Measurements from ENCODE around the gene ZNF664.
A peak's percentile ranks its signal among the peaks of the same experiment; 100 is the strongest.

ZNF664 gene

GRCh38 chr12:123956249-123956648 lies 16.8 kb upstream of the ZNF664 start:
- Mint-ChIP-seq H3K27me3 (no peaks in the 10 kb centered on the region), H3K27ac (no peak overlapping the region), H3K4me1 (ENCODE audit: low read depth in 2 of 2) (peaks cover 0 to 9% of the 10 kb centered on the region in 2 donors), H3K4me3 (no peak overlapping the region), H3K36me3 (ENCODE audit: insufficient read depth) (no peaks in the 10 kb centered on the region), H3K9me3 (no peaks in the 10 kb centered on the region)
- DNase-seq (no peak), ATAC-seq (replicated peaks) (no peak)

GRCh38 chr12:123957196-123957595 lies 15.8 kb upstream of the ZNF664 start:
- Mint-ChIP-seq H3K9me3 (no peaks in the 10 kb centered on the region), H3K4me1 (ENCODE audit: low read depth in 2 of 2) (peaks cover 0 to 12% of the 10 kb centered on the region in 2 donors), H3K36me3 (ENCODE audit: insufficient read depth) (no peaks in the 10 kb centered on the region), H3K27ac (no peak overlapping the region), H3K4me3 (no peak overlapping the region), H3K27me3 (no peaks in the 10 kb centered on the region)
- ATAC-seq (replicated peaks), result no peak
- DNase-seq, result no peak

- H3K36me3 Mint-ChIP-seq (ENCODE audit: insufficient read depth), result no peaks in the 10 kb centered on the region
- H3K27me3 Mint-ChIP-seq, result no peaks in the 10 kb centered on the region
- H3K27ac Mint-ChIP-seq, result no peak overlapping the region
- no peak overlapping the region for H3K4me3 Mint-ChIP-seq
- no peaks in the 10 kb centered on the region for H3K9me3 Mint-ChIP-seq
- ATAC-seq (replicated peaks) (no peak), DNase-seq (no peak)
- peaks cover 0 to 13% of the 10 kb centered on the region in 2 donors for H3K4me1 Mint-ChIP-seq (ENCODE audit: low read depth in 2 of 2)
Observed at GRCh38 chr12:123958462-123958861, 14.6 kb upstream of the ZNF664 start.

GRCh38 chr12:123958876-123959275 lies 14.1 kb upstream of the ZNF664 start:
- no peaks in the 10 kb centered on the region for H3K36me3 Mint-ChIP-seq (ENCODE audit: insufficient read depth)
- peaks cover 0 to 13% of the 10 kb centered on the region in 2 donors for H3K4me1 Mint-ChIP-seq (ENCODE audit: low read depth in 2 of 2)
- no peak overlapping the region for H3K27ac Mint-ChIP-seq
- ATAC-seq (replicated peaks) (no peak), DNase-seq (no peak)
- no peaks in the 10 kb centered on the region for H3K9me3 Mint-ChIP-seq
- no peaks in the 10 kb centered on the region for H3K27me3 Mint-ChIP-seq
- no peak overlapping the region for H3K4me3 Mint-ChIP-seq

GRCh38 chr12:123960029-123960735 lies 12.8 kb upstream of the ZNF664 start:
- Mint-ChIP-seq H3K4me1 (ENCODE audit: low read depth in 2 of 2) (peaks cover 0 to 13% of the 10 kb centered on the region in 2 donors), H3K36me3 (ENCODE audit: insufficient read depth) (no peaks in the 10 kb centered on the region), H3K27me3 (no peaks in the 10 kb centered on the region), H3K27ac (no peak overlapping the region), H3K9me3 (no peaks in the 10 kb centered on the region), H3K4me3 (no peak overlapping the region)
- ATAC-seq (replicated peaks), result no peak
- DNase-seq, result no peak

GRCh38 chr12:123960856-123961255 lies 12.2 kb upstream of the ZNF664 start:
- no peaks in the 10 kb centered on the region for H3K9me3 Mint-ChIP-seq
- DNase-seq, result no peak

GRCh38 chr12:123961585-123962345 lies 11.2 kb upstream of the ZNF664 start:
- H3K4me3 Mint-ChIP-seq, result no peak overlapping the region

More at GRCh38 chr12:123960856-123961255, 12.2 kb upstream of the ZNF664 start:
- Mint-ChIP-seq H3K27ac (peak overlapping the region in 1 of 2 donors; percentile 4), H3K4me3 (no peak overlapping the region), H3K4me1 (ENCODE audit: low read depth in 2 of 2) (peaks cover 0 to 13% of the 10 kb centered on the region in 2 donors), H3K36me3 (ENCODE audit: insufficient read depth) (no peaks in the 10 kb centered on the region), H3K27me3 (no peaks in the 10 kb centered on the region)
- no peak for ATAC-seq (replicated peaks)

GRCh38 chr12:123962513-123962912 lies 10.5 kb upstream of the ZNF664 start:
- DNase-seq (no peak), ATAC-seq (replicated peaks) (no peak)
- H3K4me3 Mint-ChIP-seq, result no peak overlapping the region
- no peaks in the 10 kb centered on the region for H3K36me3 Mint-ChIP-seq (ENCODE audit: insufficient read depth)
- no peaks in the 10 kb centered on the region for H3K9me3 Mint-ChIP-seq
- H3K27me3 Mint-ChIP-seq, result no peaks in the 10 kb centered on the region
- H3K4me1 Mint-ChIP-seq (ENCODE audit: low read depth in 2 of 2), result peaks cover 0 to 13% of the 10 kb centered on the region in 2 donors
- no peak overlapping the region for H3K27ac Mint-ChIP-seq

More at GRCh38 chr12:123961585-123962345, 11.2 kb upstream of the ZNF664 start:
- H3K4me1 Mint-ChIP-seq (ENCODE audit: low read depth in 2 of 2), result peaks cover 0 to 13% of the 10 kb centered on the region in 2 donors
- H3K27ac Mint-ChIP-seq, result peak overlapping the region in 1 of 2 donors; percentile 4
- ATAC-seq (replicated peaks) (no peak), DNase-seq (no peak)
- no peaks in the 10 kb centered on the region for H3K9me3 Mint-ChIP-seq
- H3K27me3 Mint-ChIP-seq, result no peaks in the 10 kb centered on the region
- H3K36me3 Mint-ChIP-seq (ENCODE audit: insufficient read depth), result no peaks in the 10 kb centered on the region

GRCh38 chr12:123963821-123964220 lies 9.2 kb upstream of the ZNF664 start:
- H3K27ac Mint-ChIP-seq, result peak overlapping the region in 1 of 2 donors; percentile 26
- no peak overlapping the region for H3K4me3 Mint-ChIP-seq
- no peaks in the 10 kb centered on the region for H3K27me3 Mint-ChIP-seq
- DNase-seq, result no peak
- H3K9me3 Mint-ChIP-seq, result no peaks in the 10 kb centered on the region
- no peaks in the 10 kb centered on the region for H3K36me3 Mint-ChIP-seq (ENCODE audit: insufficient read depth)
- H3K4me1 Mint-ChIP-seq (ENCODE audit: low read depth in 2 of 2), result peaks cover 0 to 13% of the 10 kb centered on the region in 2 donors
- ATAC-seq (replicated peaks), result no peak

- H3K4me1 Mint-ChIP-seq (ENCODE audit: low read depth in 2 of 2), result peaks cover 4 to 19% of the 10 kb centered on the region in 2 donors
- DNase-seq, result no peak
- H3K27ac Mint-ChIP-seq, result no peak overlapping the region
- no peak for ATAC-seq (replicated peaks)
- H3K4me3 Mint-ChIP-seq, result no peak overlapping the region
- no peaks in the 10 kb centered on the region for H3K9me3 Mint-ChIP-seq
- peaks cover 6% of the 10 kb centered on the region for H3K36me3 Mint-ChIP-seq (ENCODE audit: insufficient read depth)
- H3K27me3 Mint-ChIP-seq, result no peaks in the 10 kb centered on the region
Observed at GRCh38 chr12:123965382-123965781, 7.6 kb upstream of the ZNF664 start.

GRCh38 chr12:123966596-123966995 lies 6.4 kb upstream of the ZNF664 start:
- no peak for DNase-seq
- Mint-ChIP-seq H3K9me3 (no peaks in the 10 kb centered on the region), H3K4me1 (ENCODE audit: low read depth in 2 of 2) (peaks cover 5 to 18% of the 10 kb centered on the region in 2 donors), H3K27me3 (no peaks in the 10 kb centered on the region), H3K27ac (no peak overlapping the region), H3K4me3 (no peak overlapping the region), H3K36me3 (ENCODE audit: insufficient read depth) (peaks cover 12% of the 10 kb centered on the region)
- ATAC-seq (replicated peaks), result no peak

- H3K27me3 Mint-ChIP-seq, result no peaks in the 10 kb centered on the region
- H3K4me1 Mint-ChIP-seq (ENCODE audit: low read depth in 2 of 2), result peaks cover 7 to 16% of the 10 kb centered on the region in 2 donors
- no peaks in the 10 kb centered on the region for H3K9me3 Mint-ChIP-seq
- H3K4me3 Mint-ChIP-seq, result no peak overlapping the region
- peaks cover 15% of the 10 kb centered on the region for H3K36me3 Mint-ChIP-seq (ENCODE audit: insufficient read depth)
- no peak for ATAC-seq (replicated peaks)
- DNase-seq, result no peak
- H3K27ac Mint-ChIP-seq, result no peak overlapping the region
Observed at GRCh38 chr12:123967121-123967586, 5.9 kb upstream of the ZNF664 start.

- Mint-ChIP-seq H3K36me3 (ENCODE audit: insufficient read depth) (peaks cover 33% of the 10 kb centered on the region), H3K4me3 (peak overlapping the region; percentile 89 to 90), H3K27me3 (no peaks in the 10 kb centered on the region), H3K27ac (peak overlapping the region; percentile 91 to 92), H3K4me1 (ENCODE audit: low read depth in 2 of 2) (peaks cover 18 to 30% of the 10 kb centered on the region in 2 donors), H3K9me3 (no peaks in the 10 kb centered on the region)
- DNase-seq (no peak), ATAC-seq (replicated peaks) (no peak)
Observed at GRCh38 chr12:123971449-123971769, 1.6 kb upstream of the ZNF664 start.
